Measurements from ENCODE around the gene VWA3A.

The VWA3A gene

DNA sequence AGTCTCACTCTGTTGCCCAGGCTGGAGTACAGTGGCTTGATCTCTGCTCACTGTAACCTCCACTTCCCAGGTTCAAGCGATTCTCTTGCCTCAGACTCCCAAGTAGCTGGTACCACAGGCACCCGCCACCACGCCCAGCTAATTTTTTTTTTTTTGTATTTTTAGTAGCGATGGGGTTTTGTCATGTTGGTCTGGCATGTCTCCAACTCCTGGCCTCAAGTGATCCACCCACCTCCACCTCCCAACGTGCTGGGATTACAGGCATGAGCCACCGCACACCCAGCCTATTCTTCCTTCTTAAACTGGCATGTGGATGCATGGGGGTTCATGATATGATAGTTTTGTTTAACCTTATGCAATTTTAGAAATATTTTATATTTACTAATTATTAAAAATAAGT lies 39.4 kb upstream of the VWA3A start:
- no peaks in the 10 kb centered on the region for H3K27me3 ChIP-seq (ENCODE audit: insufficient read depth, poor library complexity, severe bottlenecking)
- no peak overlapping the region for H3K4me3 ChIP-seq (replicated peaks; ENCODE audit: insufficient read depth, low read length)
- no peak for DNase-seq (ENCODE audit: low read depth in 1 of 2, low spot score in 1 of 2)
- TF ChIP-seq GABPA (IDR thresholded peaks at IDR 0.05; ENCODE audit: low read depth), result no peak
- H3K27ac ChIP-seq (replicated peaks), result no peak overlapping the region

DNA sequence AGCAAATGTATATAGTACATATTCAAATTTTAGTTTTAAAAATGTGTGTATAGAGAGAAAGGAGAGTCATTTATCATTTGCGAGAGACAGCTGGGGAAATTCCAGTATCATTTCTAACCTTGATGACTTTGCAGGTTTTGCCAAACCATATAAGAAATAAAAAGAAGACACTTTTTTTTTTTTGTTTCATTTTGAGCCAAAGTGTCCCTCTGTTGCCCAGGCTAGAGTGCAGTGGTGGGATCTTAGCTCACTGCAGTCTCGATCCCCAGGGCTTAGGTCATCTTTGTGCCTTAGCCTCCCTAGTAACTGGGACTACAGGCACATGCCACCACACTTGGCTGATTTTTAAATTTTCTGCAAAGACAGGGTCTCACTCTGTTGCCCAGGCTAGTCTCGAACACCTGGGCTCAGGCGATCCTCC lies 38.4 kb upstream of the VWA3A start:
- no peak for DNase-seq (ENCODE audit: low read depth in 1 of 2, low spot score in 1 of 2)
- H3K27ac ChIP-seq (replicated peaks), result no peak overlapping the region
- TF ChIP-seq POLR2AphosphoS5 (IDR thresholded peaks at IDR 0.05; ENCODE audit: low read depth) (no peak), SPI1 (IDR thresholded peaks at IDR 0.05; ENCODE audit: borderline replicate concordance, low read depth) (no peak), GABPA (IDR thresholded peaks at IDR 0.05; ENCODE audit: low read depth) (no peak)
- TF ChIP-seq, protein P1, sequence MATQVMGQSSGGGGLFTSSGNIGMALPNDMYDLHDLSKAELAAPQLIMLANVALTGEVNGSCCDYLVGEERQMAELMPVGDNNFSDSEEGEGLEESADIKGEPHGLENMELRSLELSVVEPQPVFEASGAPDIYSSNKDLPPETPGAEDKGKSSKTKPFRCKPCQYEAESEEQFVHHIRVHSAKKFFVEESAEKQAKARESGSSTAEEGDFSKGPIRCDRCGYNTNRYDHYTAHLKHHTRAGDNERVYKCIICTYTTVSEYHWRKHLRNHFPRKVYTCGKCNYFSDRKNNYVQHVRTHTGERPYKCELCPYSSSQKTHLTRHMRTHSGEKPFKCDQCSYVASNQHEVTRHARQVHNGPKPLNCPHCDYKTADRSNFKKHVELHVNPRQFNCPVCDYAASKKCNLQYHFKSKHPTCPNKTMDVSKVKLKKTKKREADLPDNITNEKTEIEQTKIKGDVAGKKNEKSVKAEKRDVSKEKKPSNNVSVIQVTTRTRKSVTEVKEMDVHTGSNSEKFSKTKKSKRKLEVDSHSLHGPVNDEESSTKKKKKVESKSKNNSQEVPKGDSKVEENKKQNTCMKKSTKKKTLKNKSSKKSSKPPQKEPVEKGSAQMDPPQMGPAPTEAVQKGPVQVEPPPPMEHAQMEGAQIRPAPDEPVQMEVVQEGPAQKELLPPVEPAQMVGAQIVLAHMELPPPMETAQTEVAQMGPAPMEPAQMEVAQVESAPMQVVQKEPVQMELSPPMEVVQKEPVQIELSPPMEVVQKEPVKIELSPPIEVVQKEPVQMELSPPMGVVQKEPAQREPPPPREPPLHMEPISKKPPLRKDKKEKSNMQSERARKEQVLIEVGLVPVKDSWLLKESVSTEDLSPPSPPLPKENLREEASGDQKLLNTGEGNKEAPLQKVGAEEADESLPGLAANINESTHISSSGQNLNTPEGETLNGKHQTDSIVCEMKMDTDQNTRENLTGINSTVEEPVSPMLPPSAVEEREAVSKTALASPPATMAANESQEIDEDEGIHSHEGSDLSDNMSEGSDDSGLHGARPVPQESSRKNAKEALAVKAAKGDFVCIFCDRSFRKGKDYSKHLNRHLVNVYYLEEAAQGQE (IDR thresholded peaks at IDR 0.05; ENCODE audit: insufficient replicate concordance, low read depth), result no peak
- TF ChIP-seq, protein P2, sequence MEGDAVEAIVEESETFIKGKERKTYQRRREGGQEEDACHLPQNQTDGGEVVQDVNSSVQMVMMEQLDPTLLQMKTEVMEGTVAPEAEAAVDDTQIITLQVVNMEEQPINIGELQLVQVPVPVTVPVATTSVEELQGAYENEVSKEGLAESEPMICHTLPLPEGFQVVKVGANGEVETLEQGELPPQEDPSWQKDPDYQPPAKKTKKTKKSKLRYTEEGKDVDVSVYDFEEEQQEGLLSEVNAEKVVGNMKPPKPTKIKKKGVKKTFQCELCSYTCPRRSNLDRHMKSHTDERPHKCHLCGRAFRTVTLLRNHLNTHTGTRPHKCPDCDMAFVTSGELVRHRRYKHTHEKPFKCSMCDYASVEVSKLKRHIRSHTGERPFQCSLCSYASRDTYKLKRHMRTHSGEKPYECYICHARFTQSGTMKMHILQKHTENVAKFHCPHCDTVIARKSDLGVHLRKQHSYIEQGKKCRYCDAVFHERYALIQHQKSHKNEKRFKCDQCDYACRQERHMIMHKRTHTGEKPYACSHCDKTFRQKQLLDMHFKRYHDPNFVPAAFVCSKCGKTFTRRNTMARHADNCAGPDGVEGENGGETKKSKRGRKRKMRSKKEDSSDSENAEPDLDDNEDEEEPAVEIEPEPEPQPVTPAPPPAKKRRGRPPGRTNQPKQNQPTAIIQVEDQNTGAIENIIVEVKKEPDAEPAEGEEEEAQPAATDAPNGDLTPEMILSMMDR (IDR thresholded peaks at IDR 0.05; ENCODE audit: insufficient read depth, low read length), result no peak
- H3K4me3 ChIP-seq (replicated peaks; ENCODE audit: insufficient read depth, low read length), result no peak overlapping the region
- H3K27me3 ChIP-seq (ENCODE audit: insufficient read depth, poor library complexity, severe bottlenecking), result no peaks in the 10 kb centered on the region

GRCh38 chr16:22054847-22055590 lies 37.3 kb upstream of the VWA3A start:
- no peak for TF ChIP-seq SPI1 (IDR thresholded peaks at IDR 0.05; ENCODE audit: borderline replicate concordance, low read depth)
- TF ChIP-seq POLR2AphosphoS5 (IDR thresholded peaks at IDR 0.05; ENCODE audit: low read depth), result no peak
- TF ChIP-seq, protein P2 (IDR thresholded peaks at IDR 0.05; ENCODE audit: insufficient read depth, low read length), result no peak
- TF ChIP-seq GABPA (IDR thresholded peaks at IDR 0.05; ENCODE audit: low read depth), result no peak
- TF ChIP-seq, protein P1 (IDR thresholded peaks at IDR 0.05; ENCODE audit: insufficient replicate concordance, low read depth), result no peak
- Histone ChIP-seq H3K4me3 (replicated peaks; ENCODE audit: insufficient read depth, low read length) (no peak overlapping the region), H3K27ac (replicated peaks) (no peak overlapping the region), H3K27me3 (ENCODE audit: insufficient read depth, poor library complexity, severe bottlenecking) (no peaks in the 10 kb centered on the region)
- no peak for DNase-seq (ENCODE audit: low read depth in 1 of 2, low spot score in 1 of 2)

- TF ChIP-seq, protein P2 (IDR thresholded peaks at IDR 0.05; ENCODE audit: insufficient read depth, low read length), result no peak
- TF ChIP-seq GABPA (IDR thresholded peaks at IDR 0.05; ENCODE audit: low read depth) (no peak), POLR2AphosphoS5 (IDR thresholded peaks at IDR 0.05; ENCODE audit: low read depth) (no peak), SPI1 (IDR thresholded peaks at IDR 0.05; ENCODE audit: borderline replicate concordance, low read depth) (no peak)
- TF ChIP-seq, protein P1 (IDR thresholded peaks at IDR 0.05; ENCODE audit: insufficient replicate concordance, low read depth), result no peak
- Histone ChIP-seq H3K4me3 (replicated peaks; ENCODE audit: insufficient read depth, low read length) (no peak overlapping the region), H3K27me3 (ENCODE audit: insufficient read depth, poor library complexity, severe bottlenecking) (no peaks in the 10 kb centered on the region), H3K27ac (replicated peaks) (no peak overlapping the region)
- no peak for DNase-seq (ENCODE audit: low read depth in 1 of 2, low spot score in 1 of 2)
These were observed 36.5 kb upstream of the VWA3A start for GRCh38 chr16:22055881-22056280.

Measured in HL-60 (cell line).